K562 (cell line): ENCODE measurements around the gene B4GALNT3. TPM values are rescaled to one million over a fixed set of nuclear protein-coding genes. Genes with fewer than 3 reads are reported as not detected.

Experiments used
- ATAC-seq: fragments of 200-7000 bp; cut with Tn5 transposase; 3 replicates; pipeline ENCODE4 v1.9.1; 2020; ENCODE audit warnings: moderate library complexity
- BruUV-seq: library from RNA; stranded (reverse); fragments of 400-500 nt; replicated peaks from 2 replicates; lab custom pipeline; 2021; lab: Mats Ljungman, UMichigan
- CTCF ChIA-PET: fragments of 300-600 bp; formaldehyde crosslinking; extraction: SDS; loops from one replicate; lab custom pipeline; 2021; ENCODE audit warnings: low intra/inter-chr PET ratio; lab: Yijun Ruan, JAX
- POLR2A ChIA-PET: fragments of 300-600, 350-650 bp; sonication (Branson Sonifier 250); formaldehyde crosslinking; extraction: SDS; loops from one replicate; lab custom pipeline; 2021; ENCODE audit warnings: antibody characterized with exemption, inconsistent platforms; lab: Yijun Ruan, JAX
- DNase-seq, 4 experiments: peaks; one replicate each; pipeline versions ENCODE4 v3.0.0 to v3.0.0-alpha.2; 2011 to 2018; ENCODE audit warnings: low spot score in 3 of 4, mixed read lengths in 3 of 4; ENCODE audit errors: extremely low read depth in 1 of 4
- FAIRE-seq: peaks from 2 replicates; lab custom pipeline; 2011; peaks lifted over from hg19 to GRCh38; lab: Jason Lieb, UNC
- H2AFZ ChIP-seq: 2 replicates; pipeline ENCODE4 v1.6.0; 2011; ENCODE audit warnings: low read depth, low read length, control low read depth, inconsistent platforms
- H3K27ac ChIP-seq: fragments of 200-600 bp; 3 replicates; pipeline ENCODE4 v1.8.0; 2011; ENCODE audit warnings: low read depth, mild to moderate bottlenecking, control low read depth, inconsistent platforms, low read length, moderate library complexity, mixed read lengths; ENCODE audit errors: extremely low read depth
- H3K27me3 ChIP-seq, 2 experiments: fragments of 300-600 bp in 1 of 2; 2 replicates in 1 of 2; 3 replicates in 1 of 2; pipeline versions ENCODE4 v1.6.0 to v1.8.0; 2011; ENCODE audit warnings: inconsistent platforms in 2 of 2, low read length in 2 of 2, mild to moderate bottlenecking in 1 of 2, mixed read lengths in 1 of 2, moderate library complexity in 1 of 2; ENCODE audit not compliant: control insufficient read depth in 2 of 2, insufficient read depth in 2 of 2
- H3K36me3 ChIP-seq: fragments of 300-600 bp; 3 replicates; pipeline ENCODE4 v1.8.0; 2011; ENCODE audit warnings: mild to moderate bottlenecking, low read length, inconsistent platforms; ENCODE audit not compliant: control insufficient read depth, insufficient read depth
- H3K4me1 ChIP-seq, 2 experiments: fragments of 200-600 bp in 1 of 2; replicated peaks in 1 of 2; 2 replicates in 1 of 2; 3 replicates in 1 of 2; pipeline versions ENCODE4 v1.5.1 to v1.8.0; 2011; ENCODE audit warnings: inconsistent platforms in 2 of 2, low read length in 2 of 2, mild to moderate bottlenecking in 1 of 2, mixed read lengths in 1 of 2, moderate library complexity in 1 of 2; ENCODE audit not compliant: control insufficient read depth in 2 of 2, insufficient read depth in 2 of 2
- H3K4me2 ChIP-seq: 2 replicates; pipeline ENCODE4 v1.6.1; 2011; ENCODE audit warnings: low read length, control low read depth, inconsistent platforms, mixed read lengths; ENCODE audit not compliant: insufficient read depth
- H3K4me3 ChIP-seq: fragments of 200-600 bp; sonication (generic), shearing (Covaris generic); 2 replicates; pipeline ENCODE4 v1.5.1; 2016; ENCODE audit warnings: control low read depth, inconsistent platforms
- H3K79me2 ChIP-seq: fragments of 200-600 bp; 3 replicates; pipeline ENCODE4 v1.8.0; 2011; ENCODE audit warnings: low read length, inconsistent platforms; ENCODE audit not compliant: control insufficient read depth, insufficient read depth
- H3K9ac ChIP-seq, 2 experiments: 2 replicates each; pipeline versions ENCODE4 v1.6.0 to v1.6.1; 2011; ENCODE audit warnings: low read depth in 2 of 2, low read length in 2 of 2, control low read depth in 1 of 2, inconsistent platforms in 1 of 2, mild to moderate bottlenecking in 1 of 2, mixed read lengths in 1 of 2; ENCODE audit not compliant: insufficient read depth in 1 of 2
- H3K9me1 ChIP-seq: one replicate; pipeline ENCODE4 v1.6.0; 2011; ENCODE audit warnings: inconsistent platforms, mild to moderate bottlenecking, low read length, moderate library complexity; ENCODE audit not compliant: control insufficient read depth, insufficient read depth
- H3K9me3 ChIP-seq: replicated peaks from 2 replicates; pipeline ENCODE4 v1.5.1; 2011; ENCODE audit warnings: low read depth, low read length, inconsistent platforms; ENCODE audit not compliant: control insufficient read depth, insufficient read depth
- H4K20me1 ChIP-seq: replicated peaks from 2 replicates; pipeline ENCODE4 v1.6.1; 2011; ENCODE audit warnings: low read length, inconsistent platforms, mixed read lengths; ENCODE audit not compliant: control insufficient read depth, insufficient read depth
- CGGBP1 ChIP-seq: fragments of 250-450 bp; sonication (Bioruptor Pico); IDR thresholded peaks from 2 replicates; pipeline ENCODE4 v1.9.0; 2021; ENCODE audit warnings: mild to moderate bottlenecking
- CXXC5 ChIP-seq: fragments of 250-450 bp; sonication (Bioruptor Pico); IDR thresholded peaks from 2 replicates; pipeline ENCODE4 v1.8.0; 2022; ENCODE audit warnings: inconsistent platforms, mild to moderate bottlenecking, moderate library complexity
- E2F3 ChIP-seq: fragments of 250-450 bp; sonication (Bioruptor Pico); IDR thresholded peaks from 2 replicates; pipeline ENCODE4 v1.4.0; 2020; ENCODE audit warnings: mild to moderate bottlenecking
- ERF ChIP-seq: fragments of 450-650 bp; formaldehyde crosslinking; IDR thresholded peaks from 2 replicates; pipeline ENCODE4 v1.4.0; 2020; ENCODE audit warnings: mild to moderate bottlenecking, mixed read lengths
- GABPA ChIP-seq: fragments of 200-800 bp; sonication (Bioruptor generic); conservative IDR thresholded peaks from 2 replicates; pipeline ENCODE4 v1.6.1; 2016; ENCODE audit warnings: low read depth, missing genetic modification characterization, missing compliant biosample characterization
- GMEB1 ChIP-seq: fragments of 250-450 bp; sonication (Bioruptor Pico); IDR thresholded peaks from 2 replicates; pipeline ENCODE4 v1.4.0; 2020; ENCODE audit warnings: mild to moderate bottlenecking
- HMGN3 ChIP-seq: IDR thresholded peaks from 2 replicates; pipeline ENCODE4 v1.6.1; 2011; ENCODE audit warnings: borderline replicate concordance, low read depth, mild to moderate bottlenecking, mixed read lengths, low read length; ENCODE audit not compliant: insufficient read length; ENCODE audit errors: extremely low read depth
- NR0B1 ChIP-seq: fragments of 450-650 bp; IDR thresholded peaks from one replicate; pipeline ENCODE4 v1.6.1; 2018; ENCODE audit warnings: mild to moderate bottlenecking, moderate library complexity; ENCODE audit not compliant: partially characterized antibody
- NR3C1 ChIP-seq: sonication (generic); formaldehyde crosslinking; IDR thresholded peaks from 2 replicates; pipeline ENCODE4 v1.8.1; 2022; ENCODE audit warnings: missing genetic modification reagents
- NR4A1 ChIP-seq, 2 experiments: fragments of 250-450 bp in 1 of 2; fragments of 450-650 bp in 1 of 2; sonication (Bioruptor Pico) in 1 of 2; IDR thresholded peaks; 2 replicates each; pipeline versions ENCODE4 v1.4.0 to v1.6.1; 2016 to 2020; ENCODE audit warnings: mild to moderate bottlenecking in 2 of 2, missing compliant biosample characterization in 1 of 2, missing genetic modification characterization in 1 of 2, moderate library complexity in 1 of 2
- PCBP1 ChIP-seq: fragments of 200-400 bp; formaldehyde crosslinking; IDR thresholded peaks from 2 replicates; pipeline ENCODE4 v1.6.1; 2018; ENCODE audit warnings: mild to moderate bottlenecking, low read depth, low read length; ENCODE audit not compliant: poor library complexity, severe bottlenecking
- PHF8 ChIP-seq: fragments of 200-600 bp; sonication (generic); IDR thresholded peaks from 2 replicates; pipeline ENCODE4 v1.6.1; 2012; ENCODE audit warnings: mixed run types, mild to moderate bottlenecking, inconsistent platforms, low read length, moderate library complexity, borderline replicate concordance
- YY1 ChIP-seq, 3 experiments: IDR thresholded peaks; 2 replicates each; pipeline ENCODE4 v1.6.1; 2011; ENCODE audit warnings: low read length in 2 of 3, mild to moderate bottlenecking in 2 of 3, moderate library complexity in 2 of 3, borderline replicate concordance in 1 of 3, control low read depth in 1 of 3, low read depth in 1 of 3; ENCODE audit not compliant: insufficient read depth in 3 of 3, insufficient replicate concordance in 2 of 3, control insufficient read depth in 1 of 3, insufficient read length in 1 of 3; ENCODE audit errors: extremely low read depth in 1 of 3
- ZNF277 ChIP-seq: fragments of 250-450 bp; sonication (Bioruptor Pico); IDR thresholded peaks from 2 replicates; pipeline ENCODE4 v1.8.0; 2022; ENCODE audit warnings: inconsistent platforms, mild to moderate bottlenecking, moderate library complexity, borderline replicate concordance
- WGBS: fragments of 100-300 bp; shearing (Covaris generic); methylation state at CpG from one replicate; pipeline ENCODE4 v1.1.6; 2016; ENCODE audit warnings: low coverage, mixed read lengths; ENCODE audit not compliant: insufficient coverage; ENCODE audit errors: missing lambda C conversion rate; 5-methylcytosine and 5-hydroxymethylcytosine counted together
- in situ Hi-C: fragments of 300-500 bp; cut with MboI; formaldehyde crosslinking; loops from 4 replicates; pipeline ENCODE4 v1.15.0; 2018; ENCODE audit warnings: inconsistent platforms, mixed read lengths
- intact Hi-C: fragments of 100-400 bp; cut with micrococcal nuclease; formaldehyde crosslinking; loops from 2 replicates; pipeline ENCODE4 v1.14.2; 2022
- polyA plus RNA-seq, 8 experiments: library from polyadenylated mRNA; depleted of rRNA in 4 of 8; stranded (reverse) in 5 of 8; unstranded in 3 of 8; fragments of >200 nt; fragmentation: Nextera tagmentation in 2 of 8; fragmentation: Illumina TruSeq in 1 of 8; extraction: Ambion mirVana in 2 of 8; extraction: Trizol in 1 of 8; gene quantifications; 2 replicates each; pipeline versions ENCODE4 v1.2.1 to v1.2.3, GENCODE V29; 2011 to 2014; ENCODE audit warnings: inconsistent platforms in 1 of 8, missing spikeins in 1 of 8
- total RNA-seq, 7 experiments: library from RNA; depleted of rRNA in 6 of 7; stranded (reverse); fragments of >200 nt in 6 of 7; fragmentation: Illumina TruSeq in 2 of 7; extraction: Trizol in 2 of 7; gene quantifications; 2 replicates each; pipeline versions ENCODE4 v1.2.1 to v1.2.3, GENCODE V29; 2011 to 2021; ENCODE audit warnings: low replicate concordance in 1 of 7

Gene B4GALNT3
- total and polyA plus RNA-seq, 9 of the 15 experiments (the other 6 are each of a cell fraction or from before 2014, with no cell fraction given): 0.04 to 0.36 (median 0.10) TPM; not detected in 6

- H3K36me3 ChIP-seq: no peaks in the 10 kb centered on the region
- H3K9me1 ChIP-seq: no peaks in the 10 kb centered on the region
- intact Hi-C loops (loop anchor here (5.0 to 10.0 kb wide), 4 partner anchors 37 to 1030 kb away; no protein-coding TSS in a partner anchor), in situ Hi-C loops (no loop called here)
- H4K20me1 ChIP-seq: no peaks in the 10 kb centered on the region
- peaks cover 41 to 52% of the 10 kb centered on the region in 2 experiments; a peak in 4 of 5 replicates for H3K4me1 ChIP-seq
- peak overlapping the region in 1 of 2 experiments; percentile 37; a peak in 1 of 4 replicates for H3K9ac ChIP-seq
- ChIA-PET CTCF (interaction anchor here (0.9 kb wide), 1 partner anchor 176 kb away, joined by 6 read pairs; no protein-coding TSS in a partner anchor), POLR2A (interaction anchor here (1.2 to 1.9 kb wide), 3 partner anchors 16 to 88 kb away, joined by 3 to 16 read pairs (median 4); partner anchors contain the start of gene NINJ2)
- no peak overlapping the region for H3K4me2 ChIP-seq
- FAIRE-seq: no peak
- H3K27ac ChIP-seq: no peak overlapping the region
- no peaks in the 10 kb centered on the region for H3K9me3 ChIP-seq
- H3K27me3 ChIP-seq: no peaks in the 10 kb centered on the region
- H2AFZ ChIP-seq: peak overlapping the region; percentile 99
- BruUV-seq: no TSS peak
- no peaks in the 10 kb centered on the region for H3K79me2 ChIP-seq
- 100% methylated on average over 5 of the region's 7 CpGs for WGBS
- TF ChIP-seq CXXC5 (CRISPR knock-in tag) (no peak), NR4A1 (CRISPR knock-in tag; IDR thresholded peaks at IDR 0.05) (no peak), NR4A1 (tag; IDR thresholded peaks at IDR 0.05) (no peak), GABPA (no peak), NR0B1 (no peak), PHF8 (no peak), E2F3 (CRISPR knock-in tag) (no peak), CGGBP1 (CRISPR knock-in tag) (no peak), PCBP1 (no peak), ERF (CRISPR knock-in tag) (no peak), YY1 (IDR thresholded peaks at IDR 0.05; ENCODE audit: borderline replicate concordance in 1 of 3, control insufficient read depth in 1 of 3, extremely low read depth in 1 of 3, insufficient read depth in 3 of 3, insufficient read length in 1 of 3, insufficient replicate concordance in 2 of 3, low read depth in 1 of 3, low read length in 2 of 3) (no peak), NR3C1 (CRISPR knock-in tag) (no peak), HMGN3 (no peak), ZNF277 (CRISPR knock-in tag) (no peak), GMEB1 (CRISPR knock-in tag) (no peak)
- TF ChIP-seq, all 486 proteins: peak for 0
- H3K4me3 ChIP-seq: no peak overlapping the region
- DNase-seq (no peak), ATAC-seq (no peak)
Measured at GRCh38 chr12:575129-575502, 115.4 kb downstream of the B4GALNT3 start.
